Melanocyte of skin (primary cell): ENCODE data around the gene HOXC10. TPM values are rescaled to one million over a fixed set of nuclear protein-coding genes. Genes with fewer than 3 reads are reported as not detected.

ENCODE experiments used
- small RNA-seq, 2 donors: library from RNA; depleted of rRNA; stranded (forward); fragments of <200 nt; gene quantifications; one replicate each; pipeline ENCODE3, GENCODE V24; 2012
- total RNA-seq, 2 donors: library from RNA; depleted of rRNA; stranded (reverse); fragments of >200 nt; gene quantifications; 2 replicates each; pipeline ENCODE4 v1.2.3, GENCODE V29; 2012

The HOXC10 gene
- total RNA-seq: 1 to 10 TPM in 1 of 2 donors, not detected in 1; 5.7 TPM

GRCh38 chr12:53984901-53985691, at the start of gene HOXC10:
HOXC10 (plus strand) TSS chr12:53985146; CDS start chr12:53985260, 114 bp downstream.

GRCh38 chr12:53938326-53939140, 46.4 kb upstream of the HOXC10 start, which contains the start of gene HOXC13:
HOXC13 (plus strand) TSS chr12:53938831; CDS start chr12:53938907, 76 bp downstream.

GRCh38 chr12:53954694-53955035, 30.3 kb upstream of the HOXC10 start, which contains the start of gene HOXC12:
HOXC12 (plus strand) TSS chr12:53954903; CDS start chr12:53954930, 27 bp downstream.

GRCh38 chr12:53972722-53973235, 12.2 kb upstream of the HOXC10 start, which contains the start of gene HOXC11:
HOXC11 (plus strand) TSS chr12:53973126; CDS start chr12:53973242, 116 bp downstream.

GRCh38 chr12:53974084-53975063, 10.6 kb upstream of the HOXC10 start, which contains the start of gene HOTAIR:
HOTAIR (minus strand) TSS chr12:53974954.

GRCh38 chr12:54000116-54001114, 15.5 kb downstream of the HOXC10 start, which contains the start of gene HOXC9:
HOXC9 (plus strand) TSS chr12:54000161; CDS start chr12:54000189, 28 bp downstream.

GRCh38 chr12:54028314-54029201, 43.6 kb downstream of the HOXC10 start, which contains the start of gene HOXC6:
HOXC6 (plus strand) TSS chr12:54028440; CDS start chr12:54028522, 82 bp downstream.

GRCh38 chr12:54032627-54033100, 47.7 kb downstream of the HOXC10 start, which contains the start of gene HOXC5:
HOXC5 (plus strand) TSS chr12:54033050; CDS start chr12:54033123, 73 bp downstream.

Small RNAs within 50 kb of the gene (small RNA-seq; reads per million reads assigned to genes)
- gene AC012531.3: 0 reads per million in 2 donors
- gene AC012531.4: 0 to 0.21 reads per million in 2 donors
- gene HOXC5: 0 to 4.4 reads per million in 2 donors
- gene MIR196A2: 0.26 to 4.5 reads per million in 2 donors
- gene MIR615: 5.2 to 8.3 reads per million in 2 donors
- 0 reads per million in 2 donors for gene RF01905
- gene RF01906: 0 reads per million in 2 donors

Other genes starting within 250 kb of the HOXC10 start
- not detected for gene CISTR, start 233.2 kb upstream of the HOXC10 start, total RNA-seq
- not detected for gene HOXC13, start 46.3 kb upstream of the HOXC10 start, total RNA-seq
- not detected for gene HOXC12, start 30.2 kb upstream of the HOXC10 start, total RNA-seq
- under 1 TPM in 1 of 2 donors, not detected in 1; 0.33 TPM for gene HOXC11, start 12.0 kb upstream of the HOXC10 start, total RNA-seq
- not detected for gene HOTAIR, start 10.2 kb upstream of the HOXC10 start, total RNA-seq
- 1 to 10 TPM in 1 of 2 donors, not detected in 1; 5.7 TPM for gene HOXC9, start 15.0 kb downstream of the HOXC10 start, total RNA-seq
- 1 to 10 TPM in 1 of 2 donors, not detected in 1; 1.3 TPM for gene HOXC8, start 23.8 kb downstream of the HOXC10 start, total RNA-seq
- gene HOXC6, start 43.3 kb downstream of the HOXC10 start, total RNA-seq: 1 to 10 TPM in 1 of 2 donors, not detected in 1; 3.7 TPM
- 1 to 10 TPM in 1 of 2 donors, not detected in 1; 1.7 TPM for gene HOXC5, start 47.9 kb downstream of the HOXC10 start, total RNA-seq
- gene HOXC4, start 68.7 kb downstream of the HOXC10 start, total RNA-seq: 1 to 10 TPM in 1 of 2 donors, not detected in 1; 3.3 TPM
- 10 to 100 TPM; 28.6 to 37.6 TPM for gene SMUG1, start 203.8 kb downstream of the HOXC10 start, total RNA-seq